HG03159 (cell line): ENCODE results near the gene COL26A1.

Source experiments
- ATAC-seq: cut with Tn5 transposase; IDR thresholded peaks from one replicate; pipeline ENCODE4 v1.9.1; 2021; ENCODE audit warnings: mild to moderate bottlenecking, moderate library complexity; ENCODE audit not compliant: unreplicated experiment

COL26A1 gene

GRCh38 chr7:101563198-101563901, 200.7 kb downstream of the COL26A1 start:
- ATAC-seq, result no peak

- ATAC-seq, result no peak
Measured at GRCh38 chr7:101563943-101564777, 201.5 kb downstream of the COL26A1 start.

GRCh38 chr7:101564778-101565211, 202.1 kb downstream of the COL26A1 start:
- no peak for ATAC-seq

GRCh38 chr7:101565601-101566209, 203.0 kb downstream of the COL26A1 start:
- no peak for ATAC-seq

GRCh38 chr7:101567230-101567629, 204.6 kb downstream of the COL26A1 start:
- no peak for ATAC-seq

- ATAC-seq, result no peak
Measured at GRCh38 chr7:101572156-101572555, 209.5 kb downstream of the COL26A1 start.

GRCh38 chr7:101575168-101575567, 212.5 kb downstream of the COL26A1 start:
- ATAC-seq, result no peak

- no peak for ATAC-seq
Measured at GRCh38 chr7:101575721-101576120, 213.0 kb downstream of the COL26A1 start.

- no peak for ATAC-seq
Measured at GRCh38 chr7:101576998-101577397, 214.3 kb downstream of the COL26A1 start.

GRCh38 chr7:101578552-101578951, 215.9 kb downstream of the COL26A1 start:
- no peak for ATAC-seq

- no peak for ATAC-seq
Measured at GRCh38 chr7:101580596-101580995, 217.9 kb downstream of the COL26A1 start.

GRCh38 chr7:101581891-101582290, 219.2 kb downstream of the COL26A1 start:
- ATAC-seq, result no peak

- no peak for ATAC-seq
Measured at GRCh38 chr7:101582971-101583370, 220.3 kb downstream of the COL26A1 start.

- ATAC-seq, result no peak
Measured at GRCh38 chr7:101586078-101586905, 223.6 kb downstream of the COL26A1 start.

- ATAC-seq, result no peak
Measured at GRCh38 chr7:101586906-101587677, 224.4 kb downstream of the COL26A1 start.

GRCh38 chr7:101588131-101588935, 225.7 kb downstream of the COL26A1 start:
- no peak for ATAC-seq

- ATAC-seq, result no peak
Measured at GRCh38 chr7:101589052-101589451, 226.4 kb downstream of the COL26A1 start.

- ATAC-seq, result no peak
Measured at GRCh38 chr7:101589976-101590662, 227.4 kb downstream of the COL26A1 start.
